Measurements from ENCODE around the gene FAM131A. TPM values are rescaled to one million over a fixed set of nuclear protein-coding genes. Genes with fewer than 3 reads are reported as not detected.

FAM131A gene
- polyA plus RNA-seq, 3 donors from 2014 or later = 2.4 to 3.0 (median 2.8) TPM

DNA sequence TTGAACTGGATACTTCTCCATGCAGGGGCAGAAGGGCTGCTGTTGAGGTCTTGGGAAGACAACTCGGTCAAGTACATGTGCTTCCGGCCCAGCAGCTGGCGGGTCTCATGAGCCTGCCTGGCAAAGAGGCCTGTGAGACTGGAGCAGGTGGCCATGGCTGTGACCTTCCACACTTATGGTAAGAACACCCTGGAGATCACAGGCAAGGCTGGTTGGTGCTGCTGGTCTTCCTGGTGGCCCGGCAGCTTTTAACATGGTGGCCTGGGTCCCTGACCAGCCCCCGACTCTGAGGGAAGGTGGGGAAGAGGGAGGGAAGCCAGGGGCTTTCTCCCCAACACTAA lies 57.9 kb downstream of the FAM131A start:
- no peaks in the 10 kb centered on the region for H3K36me3 Mint-ChIP-seq
- no peak overlapping the region for H3K4me3 Mint-ChIP-seq
- no peak overlapping the region for H3K27ac Mint-ChIP-seq
- no peak for DNase-seq
- no peaks in the 10 kb centered on the region for H3K9me3 Mint-ChIP-seq
- H3K27me3 Mint-ChIP-seq (ENCODE audit: low read depth in 3 of 3) = peaks cover 0 to 5% (median 2%) of the 10 kb centered on the region in 3 donors
- H3K4me1 Mint-ChIP-seq = no peaks in the 10 kb centered on the region

Other genes with a start within 250 kb of the FAM131A start
- gene HTR3E, start 240.5 kb upstream of the FAM131A start, polyA plus RNA-seq = not detected
- gene EIF2B5, start 202.2 kb upstream of the FAM131A start, polyA plus RNA-seq = 10 to 100 TPM; 34.6 to 51.5 (median 50.2) TPM
- 10 to 100 TPM; 12.7 to 13.4 (median 13.2) TPM for gene DVL3, start 182.2 kb upstream of the FAM131A start, polyA plus RNA-seq
- gene AP2M1, start 162.7 kb upstream of the FAM131A start, polyA plus RNA-seq = 100 to 1,000 TPM; 270 to 364 (median 329) TPM
- gene ABCF3, start 151.4 kb upstream of the FAM131A start, polyA plus RNA-seq = 10 to 100 TPM; 19.1 to 47.1 (median 28.9) TPM
- not detected for gene VWA5B2, start 108.0 kb upstream of the FAM131A start, polyA plus RNA-seq
- 10 to 100 TPM; 35.7 to 62.5 (median 46.8) TPM for gene ALG3, start 88.6 kb upstream of the FAM131A start, polyA plus RNA-seq
- gene EEF1AKMT4, start 87.9 kb upstream of the FAM131A start, polyA plus RNA-seq = 1 to 10 TPM; 1.7 to 5.4 (median 3.3) TPM
- gene CAMK2N2, start 76.0 kb upstream of the FAM131A start, polyA plus RNA-seq = not detected
- gene ECE2, start 61.6 kb upstream of the FAM131A start, polyA plus RNA-seq = not detected
- 100 to 1,000 TPM; 169 to 295 (median 250) TPM for gene PSMD2, start 38.4 kb upstream of the FAM131A start, polyA plus RNA-seq
- gene EIF4G1, start 23.0 kb upstream of the FAM131A start, polyA plus RNA-seq = 10 to 100 TPM in 2 of 3 donors, 1 to 10 TPM in 1; 6.4 to 55.9 (median 13.4) TPM
- under 1 TPM in 2 of 3 donors, not detected in 1; 0.57 to 0.76 TPM for gene CLCN2, start 24.0 kb downstream of the FAM131A start, polyA plus RNA-seq
- 10 to 100 TPM; 57.2 to 61.2 (median 59.5) TPM for gene POLR2H, start 24.1 kb downstream of the FAM131A start, polyA plus RNA-seq
- not detected for gene THPO, start 40.6 kb downstream of the FAM131A start, polyA plus RNA-seq
- not detected for gene CHRD, start 42.5 kb downstream of the FAM131A start, polyA plus RNA-seq
- gene EPHB3, start 224.2 kb downstream of the FAM131A start, polyA plus RNA-seq = 1 to 10 TPM in 1 of 3 donors, not detected in 2; 3.0 TPM

All from immature natural killer cell (primary cell).